ENCODE measurements around the gene GNAI1.
A peak's percentile ranks its signal among the peaks of the same experiment; 100 is the strongest.

Gene GNAI1

DNA sequence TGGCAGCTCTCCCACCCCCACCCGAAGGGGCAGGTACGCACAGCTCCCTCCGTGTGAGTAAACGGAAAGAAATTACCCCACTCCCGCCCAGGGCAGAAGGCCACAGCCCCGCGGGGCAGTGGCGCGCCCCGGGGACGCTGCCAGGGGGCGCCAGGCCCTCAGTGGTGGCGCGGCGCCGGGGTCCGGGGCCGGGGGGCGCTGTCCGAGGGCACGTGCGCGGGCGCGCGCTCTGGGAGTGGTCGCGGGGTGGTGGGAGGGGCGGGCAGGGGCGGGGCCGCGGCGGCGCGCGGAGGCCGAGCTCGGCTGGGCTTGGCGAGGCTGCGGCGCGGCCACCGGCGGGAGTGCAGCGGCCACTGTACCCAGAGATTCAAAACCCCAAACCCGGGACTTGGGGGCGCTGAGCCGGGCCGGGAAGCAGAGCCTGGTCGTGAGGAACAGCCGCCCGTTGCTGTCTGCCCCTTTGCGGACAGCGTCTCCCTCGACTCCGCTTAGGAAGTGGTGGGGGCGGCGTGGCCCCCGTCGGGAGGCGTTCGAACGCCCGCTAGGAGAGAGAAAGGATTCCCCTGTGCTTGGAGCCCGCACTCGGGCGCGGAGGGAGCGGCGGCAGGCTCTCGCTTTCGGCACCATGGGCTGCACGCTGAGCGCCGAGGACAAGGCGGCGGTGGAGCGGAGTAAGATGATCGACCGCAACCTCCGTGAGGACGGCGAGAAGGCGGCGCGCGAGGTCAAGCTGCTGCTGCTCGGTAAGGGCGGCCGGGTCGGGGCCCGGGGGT is at the start of gene GNAI1:
GNAI1 (plus strand) TSS at position 296 of the 773 bp plus-strand sequence; CDS start at position 626, 330 bp downstream.
- DNase-seq: peak; percentile 39

DNA sequence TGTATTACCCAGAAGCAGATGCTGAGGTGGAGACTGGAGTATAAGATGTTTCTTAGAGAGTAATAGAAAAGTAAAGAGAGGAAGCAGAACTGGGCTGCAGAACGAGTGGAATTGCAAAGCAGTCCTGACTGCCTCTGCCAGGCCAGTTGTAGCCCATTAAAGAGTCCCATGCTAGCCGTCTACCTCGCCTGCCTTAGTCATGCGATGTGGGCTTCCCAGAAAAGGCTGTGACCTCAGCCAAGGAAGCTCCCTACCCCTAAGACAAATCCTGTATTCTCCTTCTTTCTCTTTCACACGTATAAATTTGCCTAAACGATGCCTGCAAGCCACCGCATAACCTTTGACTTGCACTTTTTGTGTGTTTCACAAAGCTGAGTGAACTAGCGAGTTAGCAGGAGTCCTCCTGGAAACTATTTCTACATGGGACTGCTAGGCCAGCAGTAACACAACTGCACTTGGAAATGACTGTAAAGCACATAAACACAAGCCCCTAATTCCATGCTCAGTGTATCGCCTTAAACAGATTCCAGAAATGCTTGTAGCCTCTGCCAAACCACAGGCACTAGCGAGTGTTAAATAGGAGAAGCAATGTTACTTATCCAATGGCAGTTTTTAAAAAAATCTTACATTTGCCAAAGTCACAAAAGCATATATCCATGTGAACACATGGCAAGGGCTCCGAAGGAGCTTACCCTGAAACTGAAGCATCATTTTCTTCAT is 47.4 kb upstream of the GNAI1 start:
- DNase-seq: no peak

- DNase-seq: no peak
Observed at GRCh38 chr7:80087771-80088170, 46.9 kb upstream of the GNAI1 start.

GRCh38 chr7:80088705-80089104 is 45.9 kb upstream of the GNAI1 start:
- no peak for DNase-seq

GRCh38 chr7:80089366-80089765 is 45.3 kb upstream of the GNAI1 start:
- no peak for DNase-seq

DNA sequence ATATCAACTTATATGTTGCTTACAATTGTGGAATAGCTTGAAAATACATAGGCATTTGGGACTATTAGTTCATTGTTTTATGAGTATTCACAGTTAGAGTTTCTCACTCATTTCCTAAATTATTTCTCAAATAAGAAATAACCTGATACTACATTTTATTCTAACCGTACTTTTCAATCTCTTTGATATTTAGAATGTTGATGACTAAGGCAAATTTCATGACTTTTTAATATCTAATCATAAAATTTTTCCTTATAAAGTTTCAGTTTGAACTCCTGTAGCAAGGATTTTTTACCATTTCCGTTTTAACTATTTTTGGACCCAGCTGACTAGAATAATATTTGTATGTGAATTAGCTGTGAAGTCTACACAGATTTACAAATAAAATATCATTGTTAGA is 41.3 kb upstream of the GNAI1 start:
- no peak for DNase-seq

GRCh38 chr7:80095545-80095944 is 39.1 kb upstream of the GNAI1 start:
- no peak for DNase-seq

DNA sequence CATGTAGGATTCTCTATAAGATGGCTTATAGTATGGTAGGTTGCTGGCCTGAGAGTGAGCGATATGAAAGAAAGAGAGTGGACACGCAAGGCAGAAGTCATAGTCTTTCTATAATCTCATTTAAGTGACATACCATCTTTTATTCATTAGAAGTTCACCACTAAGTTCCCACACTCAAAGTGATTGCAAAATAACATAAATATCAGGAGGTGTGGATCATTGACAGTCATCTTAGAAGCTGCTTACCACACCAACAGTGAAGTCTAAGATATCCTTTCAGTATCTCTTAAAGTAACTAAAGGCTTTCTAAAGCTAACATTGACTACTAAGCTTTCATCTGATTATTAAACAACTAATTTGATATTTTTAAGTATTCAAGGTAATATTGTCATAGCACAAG is 36.9 kb upstream of the GNAI1 start:
- no peak for DNase-seq

- no peak for DNase-seq
Observed at GRCh38 chr7:80098795-80099194, 35.8 kb upstream of the GNAI1 start.

- no peak for DNase-seq
Observed at GRCh38 chr7:80100254-80100653, 34.4 kb upstream of the GNAI1 start.

- DNase-seq: no peak
Observed at GRCh38 chr7:80105701-80106408, 28.8 kb upstream of the GNAI1 start.

DNA sequence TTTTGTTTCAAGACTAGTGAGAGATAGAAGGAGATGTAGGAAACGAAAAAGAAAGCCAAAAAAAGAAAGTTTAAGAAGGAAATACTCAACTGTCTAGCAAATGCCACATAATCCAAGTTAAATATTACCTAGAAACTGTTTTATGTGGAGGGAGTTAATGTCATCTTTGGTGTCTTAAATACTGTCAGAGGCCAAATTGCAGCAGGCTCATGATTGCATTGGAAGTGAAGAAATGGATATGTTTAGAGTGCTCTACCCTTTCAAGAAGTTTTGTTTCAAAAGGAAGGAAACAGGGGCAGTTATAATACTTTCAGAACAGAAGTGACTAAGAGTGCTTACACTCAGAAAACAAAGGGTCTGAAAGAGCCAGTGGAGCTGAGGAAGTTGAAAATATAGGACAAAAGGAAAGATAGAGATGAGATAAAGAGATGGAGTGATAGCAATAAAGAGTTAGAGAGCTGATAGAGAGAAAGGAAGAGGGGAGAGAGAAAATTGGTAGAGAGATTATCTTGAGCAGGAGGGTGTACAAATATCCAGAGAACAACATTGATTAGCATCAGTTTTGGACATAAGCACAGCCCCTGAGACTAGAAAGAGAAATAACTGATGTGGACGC is 28.0 kb upstream of the GNAI1 start:
- DNase-seq: no peak

GRCh38 chr7:80107278-80107677 is 27.4 kb upstream of the GNAI1 start:
- DNase-seq: no peak

GRCh38 chr7:80110376-80110775 is 24.3 kb upstream of the GNAI1 start:
- DNase-seq: no peak

GRCh38 chr7:80114159-80114558 is 20.5 kb upstream of the GNAI1 start:
- DNase-seq: no peak

GRCh38 chr7:80124526-80125264 is 9.9 kb upstream of the GNAI1 start:
- DNase-seq: no peak

DNA sequence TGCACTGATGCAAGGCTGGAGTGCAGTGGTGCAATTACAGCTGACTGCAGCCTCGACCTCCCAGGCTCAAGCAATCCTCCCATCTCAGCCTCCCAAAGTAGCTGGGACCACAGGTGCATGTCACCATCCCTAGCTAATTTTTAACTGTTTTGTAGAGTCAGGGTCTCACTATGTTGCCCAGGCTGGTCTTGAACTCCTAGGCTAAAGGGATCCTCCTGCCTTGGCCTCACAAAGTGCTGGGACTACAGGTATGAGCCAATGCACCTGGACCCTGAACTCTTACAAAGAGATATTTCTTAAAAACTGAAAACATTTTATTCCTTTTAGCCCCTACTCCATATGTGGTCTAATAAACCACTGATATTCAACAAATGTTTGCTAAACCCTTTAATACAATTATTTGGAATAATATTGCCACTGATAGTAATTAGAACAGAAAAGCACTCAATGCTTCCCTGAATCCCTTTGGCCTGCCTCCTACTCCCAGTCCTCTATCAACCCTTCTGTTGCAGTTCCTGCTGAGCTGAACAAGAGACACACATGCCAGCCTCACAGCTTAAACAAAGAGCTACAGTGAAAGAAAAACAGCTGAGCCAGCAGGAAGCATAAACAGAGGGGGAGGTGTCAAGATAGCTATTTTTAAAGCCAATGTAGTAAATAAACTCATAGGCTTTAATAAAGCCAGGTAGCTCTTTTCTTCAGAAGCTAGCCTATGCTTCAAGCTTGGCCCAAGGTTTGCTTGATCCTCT is 7.0 kb upstream of the GNAI1 start:
- DNase-seq: no peak

GRCh38 chr7:80128918-80129317 is 5.7 kb upstream of the GNAI1 start:
- DNase-seq: no peak

- no peak for DNase-seq
Observed at GRCh38 chr7:80129785-80130184, 4.8 kb upstream of the GNAI1 start.

DNA sequence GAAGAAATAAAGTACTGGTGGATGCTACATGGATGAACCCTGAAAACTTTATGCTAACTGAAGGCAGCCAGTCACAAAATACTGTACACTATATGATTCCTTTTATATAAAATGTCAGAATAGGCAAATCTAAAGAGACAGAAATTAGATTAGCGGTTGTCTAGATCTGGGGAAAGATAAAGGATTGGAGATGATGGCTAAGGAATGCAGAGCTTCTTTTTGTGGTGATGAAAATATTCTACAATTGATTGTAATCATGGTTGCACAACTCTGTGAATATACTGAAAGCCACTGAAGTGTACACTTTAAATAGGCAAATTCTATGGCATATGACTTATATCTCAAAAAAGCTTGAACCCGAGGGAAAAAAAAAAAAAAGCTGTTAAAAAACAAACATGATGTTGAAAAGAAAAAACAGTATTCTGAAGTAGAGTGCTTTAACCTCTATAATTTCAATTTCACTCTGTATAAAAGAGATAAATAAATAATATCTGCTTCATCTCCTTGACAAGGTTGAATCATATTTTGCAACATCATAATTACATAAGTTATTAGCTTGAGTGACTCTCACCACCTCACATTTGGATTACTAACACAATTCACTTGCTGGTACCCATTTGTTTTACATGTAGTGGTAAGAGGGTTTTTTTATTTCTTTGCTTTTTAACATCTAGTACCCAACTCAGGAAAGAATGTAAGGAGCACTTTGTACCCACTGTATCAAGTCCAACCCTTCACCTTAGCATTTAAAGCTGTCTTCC is 2.8 kb upstream of the GNAI1 start:
- no peak for DNase-seq

- DNase-seq: no peak
Observed at GRCh38 chr7:80132594-80132993, 2.0 kb upstream of the GNAI1 start.

Measured in SHP77 treated with DMSO at 0.1 percent for 48 hours (cell line).